K562 (cell line): ENCODE data around the gene SCGB1C2. TPM values are rescaled to one million over a fixed set of nuclear protein-coding genes. Genes with fewer than 3 reads are reported as not detected.

Experiments
- ATAC-seq: fragments of 200-7000 bp; cut with Tn5 transposase; 3 replicates; pipeline ENCODE4 v1.9.1; 2020; ENCODE audit warnings: moderate library complexity
- BruUV-seq: library from RNA; stranded (reverse); fragments of 400-500 nt; replicated peaks from 2 replicates; lab custom pipeline; 2021; lab: Mats Ljungman, UMichigan
- CTCF ChIA-PET: fragments of 300-600 bp; formaldehyde crosslinking; extraction: SDS; loops from one replicate; lab custom pipeline; 2021; ENCODE audit warnings: low intra/inter-chr PET ratio; lab: Yijun Ruan, JAX
- POLR2A ChIA-PET: fragments of 300-600, 350-650 bp; sonication (Branson Sonifier 250); formaldehyde crosslinking; extraction: SDS; loops from one replicate; lab custom pipeline; 2021; ENCODE audit warnings: antibody characterized with exemption, inconsistent platforms; lab: Yijun Ruan, JAX
- DNase-seq, 4 experiments: peaks; one replicate each; pipeline versions ENCODE4 v3.0.0 to v3.0.0-alpha.2; 2011 to 2018; ENCODE audit warnings: low spot score in 3 of 4, mixed read lengths in 3 of 4; ENCODE audit errors: extremely low read depth in 1 of 4
- FAIRE-seq: peaks from 2 replicates; lab custom pipeline; 2011; peaks lifted over from hg19 to GRCh38; lab: Jason Lieb, UNC
- H2AFZ ChIP-seq: 2 replicates; pipeline ENCODE4 v1.6.0; 2011; ENCODE audit warnings: low read depth, low read length, control low read depth, inconsistent platforms
- H3K27ac ChIP-seq: fragments of 200-600 bp; 3 replicates; pipeline ENCODE4 v1.8.0; 2011; ENCODE audit warnings: low read depth, mild to moderate bottlenecking, control low read depth, inconsistent platforms, low read length, moderate library complexity, mixed read lengths; ENCODE audit errors: extremely low read depth
- H3K27me3 ChIP-seq, 2 experiments: fragments of 300-600 bp in 1 of 2; 2 replicates in 1 of 2; 3 replicates in 1 of 2; pipeline versions ENCODE4 v1.6.0 to v1.8.0; 2011; ENCODE audit warnings: inconsistent platforms in 2 of 2, low read length in 2 of 2, mild to moderate bottlenecking in 1 of 2, mixed read lengths in 1 of 2, moderate library complexity in 1 of 2; ENCODE audit not compliant: control insufficient read depth in 2 of 2, insufficient read depth in 2 of 2
- H3K36me3 ChIP-seq: fragments of 300-600 bp; 3 replicates; pipeline ENCODE4 v1.8.0; 2011; ENCODE audit warnings: mild to moderate bottlenecking, low read length, inconsistent platforms; ENCODE audit not compliant: control insufficient read depth, insufficient read depth
- H3K4me1 ChIP-seq, 2 experiments: fragments of 200-600 bp in 1 of 2; replicated peaks in 1 of 2; 2 replicates in 1 of 2; 3 replicates in 1 of 2; pipeline versions ENCODE4 v1.5.1 to v1.8.0; 2011; ENCODE audit warnings: inconsistent platforms in 2 of 2, low read length in 2 of 2, mild to moderate bottlenecking in 1 of 2, mixed read lengths in 1 of 2, moderate library complexity in 1 of 2; ENCODE audit not compliant: control insufficient read depth in 2 of 2, insufficient read depth in 2 of 2
- H3K4me2 ChIP-seq: 2 replicates; pipeline ENCODE4 v1.6.1; 2011; ENCODE audit warnings: low read length, control low read depth, inconsistent platforms, mixed read lengths; ENCODE audit not compliant: insufficient read depth
- H3K4me3 ChIP-seq: fragments of 200-600 bp; sonication (generic), shearing (Covaris generic); 2 replicates; pipeline ENCODE4 v1.5.1; 2016; ENCODE audit warnings: control low read depth, inconsistent platforms
- H3K79me2 ChIP-seq: fragments of 200-600 bp; 3 replicates; pipeline ENCODE4 v1.8.0; 2011; ENCODE audit warnings: low read length, inconsistent platforms; ENCODE audit not compliant: control insufficient read depth, insufficient read depth
- H3K9ac ChIP-seq, 2 experiments: 2 replicates each; pipeline versions ENCODE4 v1.6.0 to v1.6.1; 2011; ENCODE audit warnings: low read depth in 2 of 2, low read length in 2 of 2, control low read depth in 1 of 2, inconsistent platforms in 1 of 2, mild to moderate bottlenecking in 1 of 2, mixed read lengths in 1 of 2; ENCODE audit not compliant: insufficient read depth in 1 of 2
- H3K9me1 ChIP-seq: one replicate; pipeline ENCODE4 v1.6.0; 2011; ENCODE audit warnings: inconsistent platforms, mild to moderate bottlenecking, low read length, moderate library complexity; ENCODE audit not compliant: control insufficient read depth, insufficient read depth
- H3K9me3 ChIP-seq: replicated peaks from 2 replicates; pipeline ENCODE4 v1.5.1; 2011; ENCODE audit warnings: low read depth, low read length, inconsistent platforms; ENCODE audit not compliant: control insufficient read depth, insufficient read depth
- H4K20me1 ChIP-seq: replicated peaks from 2 replicates; pipeline ENCODE4 v1.6.1; 2011; ENCODE audit warnings: low read length, inconsistent platforms, mixed read lengths; ENCODE audit not compliant: control insufficient read depth, insufficient read depth
- ELF4 ChIP-seq: fragments of 450-650 bp; formaldehyde crosslinking; IDR thresholded peaks from 2 replicates; pipeline ENCODE4 v1.4.0; 2022; ENCODE audit warnings: missing genetic modification characterization
- EP300 ChIP-seq: IDR thresholded peaks from 2 replicates; pipeline ENCODE4 v1.6.1; 2012; ENCODE audit warnings: low read length, improper control_type of control experiment
- GTF2A2 ChIP-seq: IDR thresholded peaks from 2 replicates; pipeline ENCODE4 v1.6.1; 2016; ENCODE audit warnings: mild to moderate bottlenecking, missing genetic modification characterization, missing compliant biosample characterization
- HBP1 ChIP-seq: fragments of 450-650 bp; formaldehyde crosslinking; IDR thresholded peaks from 2 replicates; pipeline ENCODE4 v1.4.0; 2022; ENCODE audit warnings: missing genetic modification characterization
- ZBTB34 ChIP-seq: fragments of 250-450 bp; sonication (Bioruptor Pico); IDR thresholded peaks from 2 replicates; pipeline ENCODE4 v1.8.0; 2021; ENCODE audit warnings: mild to moderate bottlenecking, moderate library complexity
- ZNF212 ChIP-seq: fragments of 450-650 bp; formaldehyde crosslinking; IDR thresholded peaks from 2 replicates; pipeline ENCODE4 v1.4.0; 2020; ENCODE audit warnings: mild to moderate bottlenecking
- ZNF232 ChIP-seq: sonication (generic); formaldehyde crosslinking; IDR thresholded peaks from 2 replicates; pipeline ENCODE4 v1.8.0; 2022; ENCODE audit warnings: mild to moderate bottlenecking, missing genetic modification reagents
- ZNF280A ChIP-seq: fragments of 450-650 bp; IDR thresholded peaks from 2 replicates; pipeline ENCODE4 v1.6.1; 2018; ENCODE audit warnings: mild to moderate bottlenecking, low read depth; ENCODE audit not compliant: partially characterized antibody
- ZNF395 ChIP-seq: fragments of 200-800 bp; sonication (Bioruptor generic); IDR thresholded peaks from 2 replicates; pipeline ENCODE4 v1.6.1; 2017; ENCODE audit warnings: missing genetic modification characterization, missing compliant biosample characterization
- ZNF589 ChIP-seq: fragments of 200-800 bp; sonication (Bioruptor generic); IDR thresholded peaks from 2 replicates; pipeline ENCODE4 v1.6.1; 2016; ENCODE audit warnings: low read depth, missing genetic modification characterization, missing compliant biosample characterization
- WGBS: fragments of 100-300 bp; shearing (Covaris generic); methylation state at CpG from one replicate; pipeline ENCODE4 v1.1.6; 2016; ENCODE audit warnings: low coverage, mixed read lengths; ENCODE audit not compliant: insufficient coverage; ENCODE audit errors: missing lambda C conversion rate; 5-methylcytosine and 5-hydroxymethylcytosine counted together
- in situ Hi-C: fragments of 300-500 bp; cut with MboI; formaldehyde crosslinking; loops from 4 replicates; pipeline ENCODE4 v1.15.0; 2018; ENCODE audit warnings: inconsistent platforms, mixed read lengths
- intact Hi-C: fragments of 100-400 bp; cut with micrococcal nuclease; formaldehyde crosslinking; loops from 2 replicates; pipeline ENCODE4 v1.14.2; 2022
- polyA plus RNA-seq, 8 experiments: library from polyadenylated mRNA; depleted of rRNA in 4 of 8; stranded (reverse) in 5 of 8; unstranded in 3 of 8; fragments of >200 nt; fragmentation: Nextera tagmentation in 2 of 8; fragmentation: Illumina TruSeq in 1 of 8; extraction: Ambion mirVana in 2 of 8; extraction: Trizol in 1 of 8; gene quantifications; 2 replicates each; pipeline versions ENCODE4 v1.2.1 to v1.2.3, GENCODE V29; 2011 to 2014; ENCODE audit warnings: inconsistent platforms in 1 of 8, missing spikeins in 1 of 8
- total RNA-seq, 7 experiments: library from RNA; depleted of rRNA in 6 of 7; stranded (reverse); fragments of >200 nt in 6 of 7; fragmentation: Illumina TruSeq in 2 of 7; extraction: Trizol in 2 of 7; gene quantifications; 2 replicates each; pipeline versions ENCODE4 v1.2.1 to v1.2.3, GENCODE V29; 2011 to 2021; ENCODE audit warnings: low replicate concordance in 1 of 7

SCGB1C2 gene
- total and polyA plus RNA-seq, 9 of the 15 experiments (the other 6 are each of a cell fraction or from before 2014, with no cell fraction given), result not detected

- H3K9ac ChIP-seq, result no peak overlapping the region
- POLR2A ChIA-PET, result no interaction called here
- in situ Hi-C loops, result no loop called here
- no peaks in the 10 kb centered on the region for H3K4me1 ChIP-seq
- WGBS, result 10% methylated on average over 22 of the region's 32 CpGs
- H3K27ac ChIP-seq, result no peak overlapping the region
- FAIRE-seq, result no peak
- BruUV-seq, result no TSS peak
- no peaks in the 10 kb centered on the region for H3K9me1 ChIP-seq
- CTCF ChIA-PET, result no interaction called here
- H3K36me3 ChIP-seq, result no peaks in the 10 kb centered on the region
- TF ChIP-seq ZNF280A, result no peak
- TF ChIP-seq HBP1 (CRISPR knock-in tag), result no peak
- TF ChIP-seq EP300, result no peak
- TF ChIP-seq ELF4, result no peak
- no peak for TF ChIP-seq ZNF212 (CRISPR knock-in tag)
- TF ChIP-seq ZNF232 (CRISPR knock-in tag), result no peak
- no peak for TF ChIP-seq ZNF395 (CRISPR knock-in tag)
- no peak for TF ChIP-seq GTF2A2 (tag)
- no peak for TF ChIP-seq ZNF589 (CRISPR knock-in tag)
- no peak for TF ChIP-seq ZBTB34 (CRISPR knock-in tag)
- TF ChIP-seq, all 486 proteins: peak for 0
- no peak overlapping the region for H2AFZ ChIP-seq
- no peaks in the 10 kb centered on the region for H3K9me3 ChIP-seq
- peaks cover 0 to 27% of the 10 kb centered on the region in 2 experiments; a peak in 2 of 5 replicates for H3K27me3 ChIP-seq
- ATAC-seq (no peak), DNase-seq (no peak)
- H3K4me2 ChIP-seq, result no peak overlapping the region
- H4K20me1 ChIP-seq, result no peaks in the 10 kb centered on the region
- H3K79me2 ChIP-seq, result no peaks in the 10 kb centered on the region
- H3K4me3 ChIP-seq, result no peak overlapping the region
- intact Hi-C loops, result no loop called here
Observed at GRCh38 chr17:179781-180380, 42.5 kb downstream of the SCGB1C2 start.
